ENCODE results near the gene PCSK6. TPM values are rescaled to one million over a fixed set of nuclear protein-coding genes. Genes with fewer than 3 reads are reported as not detected.

PCSK6 gene
- total RNA-seq, 1 donor from 2014 or later: 1.3 TPM

DNA sequence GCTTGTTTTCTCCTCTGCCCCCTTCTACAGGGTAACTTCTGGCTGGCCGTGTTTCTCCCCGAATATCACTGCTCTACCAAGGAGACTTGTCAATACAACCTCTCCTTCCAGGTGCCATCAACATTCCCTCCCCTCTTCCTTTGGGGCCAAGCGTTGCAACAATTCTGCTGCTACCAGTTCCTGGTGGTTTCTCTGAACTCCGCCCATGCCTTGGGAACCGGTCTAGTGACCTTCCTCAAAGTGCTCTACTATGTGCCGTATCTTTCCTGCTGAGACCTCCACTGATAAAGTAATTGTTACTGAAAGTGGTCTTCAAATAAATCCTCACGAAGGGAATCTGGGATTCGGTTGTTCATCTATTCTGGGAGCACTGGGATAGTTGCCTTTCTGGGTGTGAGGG is 26.2 kb downstream of the PCSK6 start:
- peaks cover 20% of the 10 kb centered on the region for H3K27me3 Mint-ChIP-seq (ENCODE audit: low read depth, unreplicated experiment)
- DNase-seq (ENCODE audit: low read depth) (no peak), FAIRE-seq (no peak)
- Histone ChIP-seq H3K4me1 (ENCODE audit: insufficient read depth, low read length) (no peaks in the 10 kb centered on the region), H3K36me3 (ENCODE audit: insufficient read depth, low read length) (no peaks in the 10 kb centered on the region), H3K79me2 (ENCODE audit: insufficient read depth, low read length) (no peaks in the 10 kb centered on the region), H2AFZ (ENCODE audit: low read depth, low read length) (no peak overlapping the region), H3K9ac (ENCODE audit: low read length) (no peak overlapping the region), H3K4me3 (ENCODE audit: insufficient read depth, low read depth, low read length) (no peak overlapping the region), H3K9me3 (ENCODE audit: insufficient read depth, low read depth, low read length) (no peaks in the 10 kb centered on the region), H4K20me1 (ENCODE audit: insufficient read depth, low read length) (no peaks in the 10 kb centered on the region), H3K4me2 (ENCODE audit: low read length) (no peak overlapping the region), H3K27ac (ENCODE audit: low read depth, low read length) (no peak overlapping the region), H3K27me3 (ENCODE audit: insufficient read depth, low read length) (no peaks in the 10 kb centered on the region)
- H3K4me3 Mint-ChIP-seq (ENCODE audit: unreplicated experiment): no peak overlapping the region
- H3K36me3 Mint-ChIP-seq (ENCODE audit: low read depth, unreplicated experiment): peaks cover 3% of the 10 kb centered on the region
- H3K4me1 Mint-ChIP-seq (ENCODE audit: low read depth, unreplicated experiment): no peaks in the 10 kb centered on the region
- peaks cover 1% of the 10 kb centered on the region for H3K9me3 Mint-ChIP-seq (ENCODE audit: unreplicated experiment)
- no peak for TF ChIP-seq EZH2 (IDR thresholded peaks at IDR 0.05; ENCODE audit: insufficient read depth, low read length)
- TF ChIP-seq, protein P1, sequence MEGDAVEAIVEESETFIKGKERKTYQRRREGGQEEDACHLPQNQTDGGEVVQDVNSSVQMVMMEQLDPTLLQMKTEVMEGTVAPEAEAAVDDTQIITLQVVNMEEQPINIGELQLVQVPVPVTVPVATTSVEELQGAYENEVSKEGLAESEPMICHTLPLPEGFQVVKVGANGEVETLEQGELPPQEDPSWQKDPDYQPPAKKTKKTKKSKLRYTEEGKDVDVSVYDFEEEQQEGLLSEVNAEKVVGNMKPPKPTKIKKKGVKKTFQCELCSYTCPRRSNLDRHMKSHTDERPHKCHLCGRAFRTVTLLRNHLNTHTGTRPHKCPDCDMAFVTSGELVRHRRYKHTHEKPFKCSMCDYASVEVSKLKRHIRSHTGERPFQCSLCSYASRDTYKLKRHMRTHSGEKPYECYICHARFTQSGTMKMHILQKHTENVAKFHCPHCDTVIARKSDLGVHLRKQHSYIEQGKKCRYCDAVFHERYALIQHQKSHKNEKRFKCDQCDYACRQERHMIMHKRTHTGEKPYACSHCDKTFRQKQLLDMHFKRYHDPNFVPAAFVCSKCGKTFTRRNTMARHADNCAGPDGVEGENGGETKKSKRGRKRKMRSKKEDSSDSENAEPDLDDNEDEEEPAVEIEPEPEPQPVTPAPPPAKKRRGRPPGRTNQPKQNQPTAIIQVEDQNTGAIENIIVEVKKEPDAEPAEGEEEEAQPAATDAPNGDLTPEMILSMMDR (IDR thresholded peaks at IDR 0.05; ENCODE audit: insufficient read depth, low read depth, low read length): no peak
- H3K27ac Mint-ChIP-seq (ENCODE audit: unreplicated experiment): no peak overlapping the region

DNA sequence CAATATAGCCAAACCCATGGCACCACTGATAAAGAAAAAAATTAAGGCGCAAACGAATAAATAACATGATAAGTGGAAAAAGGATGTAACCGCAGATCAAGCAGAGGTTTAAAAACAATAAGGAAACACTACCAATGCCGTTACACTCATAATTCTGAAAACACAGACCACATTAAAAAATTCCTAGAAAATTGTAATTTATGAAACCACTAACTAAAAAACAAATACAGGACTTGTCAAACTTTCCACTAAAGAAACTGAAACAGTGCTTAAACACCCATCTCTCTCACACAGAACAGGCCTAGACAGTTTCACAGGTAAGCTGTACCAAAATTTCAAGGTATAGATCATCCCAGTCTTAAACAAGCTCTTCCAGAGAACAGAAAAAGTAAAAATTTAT is 28.4 kb downstream of the PCSK6 start:
- H3K9me3 Mint-ChIP-seq (ENCODE audit: unreplicated experiment): no peaks in the 10 kb centered on the region
- no peak for FAIRE-seq

More for the DNA sequence above, 28.4 kb downstream of the PCSK6 start:
- Mint-ChIP-seq H3K36me3 (ENCODE audit: low read depth, unreplicated experiment) (peaks cover 3% of the 10 kb centered on the region), H3K4me3 (ENCODE audit: unreplicated experiment) (no peak overlapping the region), H3K27ac (ENCODE audit: unreplicated experiment) (no peak overlapping the region), H3K4me1 (ENCODE audit: low read depth, unreplicated experiment) (no peaks in the 10 kb centered on the region), H3K27me3 (ENCODE audit: low read depth, unreplicated experiment) (peaks cover 23% of the 10 kb centered on the region)
- H3K4me3 ChIP-seq (ENCODE audit: insufficient read depth, low read depth, low read length): no peak overlapping the region
- H3K27ac ChIP-seq (ENCODE audit: low read depth, low read length): no peak overlapping the region
- H3K9ac ChIP-seq (ENCODE audit: low read length): no peak overlapping the region
- no peaks in the 10 kb centered on the region for H4K20me1 ChIP-seq (ENCODE audit: insufficient read depth, low read length)
- H3K4me1 ChIP-seq (ENCODE audit: insufficient read depth, low read length): no peaks in the 10 kb centered on the region
- H3K36me3 ChIP-seq (ENCODE audit: insufficient read depth, low read length): no peaks in the 10 kb centered on the region
- H2AFZ ChIP-seq (ENCODE audit: low read depth, low read length): no peak overlapping the region
- no peaks in the 10 kb centered on the region for H3K27me3 ChIP-seq (ENCODE audit: insufficient read depth, low read length)
- no peaks in the 10 kb centered on the region for H3K79me2 ChIP-seq (ENCODE audit: insufficient read depth, low read length)
- TF ChIP-seq EZH2 (IDR thresholded peaks at IDR 0.05; ENCODE audit: insufficient read depth, low read length): no peak
- TF ChIP-seq, protein P1 (IDR thresholded peaks at IDR 0.05; ENCODE audit: insufficient read depth, low read depth, low read length): no peak
- no peak overlapping the region for H3K4me2 ChIP-seq (ENCODE audit: low read length)
- no peak for DNase-seq (ENCODE audit: low read depth)
- no peaks in the 10 kb centered on the region for H3K9me3 ChIP-seq (ENCODE audit: insufficient read depth, low read depth, low read length)
